Ectodermal cell (in vitro differentiated cells): ENCODE measurements around the gene CHIC1.
"Not testable (repeated sequence)": the region's sequence is repeated elsewhere in the genome, so short reads cannot be mapped to it uniquely, and the experiment has no call there.

Source experiments
- H3K27ac ChIP-seq: 2 replicates; pipeline ENCODE4 v1.7.0; 2013; ENCODE audit warnings: mild to moderate bottlenecking, low read depth, low read length; ENCODE audit not compliant: insufficient read depth, poor library complexity, severe bottlenecking
- H3K27me3 ChIP-seq: 2 replicates; pipeline ENCODE4 v1.7.0; 2013; ENCODE audit warnings: mild to moderate bottlenecking, low read length; ENCODE audit not compliant: insufficient read depth, control insufficient read depth, poor library complexity, severe bottlenecking
- H3K36me3 ChIP-seq: one replicate; pipeline ENCODE4 v1.7.0; 2013; ENCODE audit warnings: low read length; ENCODE audit not compliant: control insufficient read depth, insufficient read depth
- H3K4me1 ChIP-seq: one replicate; pipeline ENCODE4 v1.7.0; 2013; ENCODE audit warnings: low read length; ENCODE audit not compliant: control insufficient read depth, insufficient read depth
- H3K4me3 ChIP-seq: 2 replicates; pipeline ENCODE4 v1.7.0; 2013; ENCODE audit warnings: low read depth, low read length, control low read depth; ENCODE audit not compliant: insufficient read depth
- H3K9me3 ChIP-seq: 2 replicates; pipeline ENCODE4 v1.7.0; 2013; ENCODE audit warnings: mild to moderate bottlenecking, low read length, moderate library complexity; ENCODE audit not compliant: control insufficient read depth
- WGBS, 2 experiments: methylation state at CpG; one replicate each; pipeline ENCODE4 v1.1.7; 2013; ENCODE audit warnings: missing lambda C conversion rate in 2 of 2; 5-methylcytosine and 5-hydroxymethylcytosine counted together

CHIC1 gene

GRCh38 chrX:73581002-73581628, 18.1 kb downstream of the CHIC1 start:
- Histone ChIP-seq H3K9me3 (no peaks in the 10 kb centered on the region), H3K4me1 (peaks cover 8% of the 10 kb centered on the region), H3K27me3 (no peaks in the 10 kb centered on the region), H3K27ac (no peak overlapping the region), H3K36me3 (no peaks in the 10 kb centered on the region), H3K4me3 (no peak overlapping the region)
- 69 to 83% methylated on average over 1 to 3 of the region's 3 CpGs for WGBS, 2 experiments

- H3K4me1 ChIP-seq, H3K36me3 ChIP-seq, H3K9me3 ChIP-seq, H3K27ac ChIP-seq, H3K4me3 ChIP-seq, H3K27me3 ChIP-seq: not testable (repeated sequence)
- 94 to 100% methylated on average over 1 of the region's 1 CpG for WGBS, 2 experiments
These were observed 34.8 kb downstream of the CHIC1 start for GRCh38 chrX:73597758-73598157.

GRCh38 chrX:73615022-73615421, 52.0 kb downstream of the CHIC1 start:
- 93 to 94% methylated on average over 3 of the region's 3 CpGs for WGBS, 2 experiments
- no peaks in the 10 kb centered on the region for H3K9me3 ChIP-seq
- no peaks in the 10 kb centered on the region for H3K27me3 ChIP-seq
- no peaks in the 10 kb centered on the region for H3K36me3 ChIP-seq
- no peak overlapping the region for H3K4me3 ChIP-seq
- H3K4me1 ChIP-seq = no peaks in the 10 kb centered on the region
- H3K27ac ChIP-seq = no peak overlapping the region

- not testable (repeated sequence) for H3K9me3 ChIP-seq, H3K4me3 ChIP-seq, H3K4me1 ChIP-seq, H3K36me3 ChIP-seq, H3K27me3 ChIP-seq, H3K27ac ChIP-seq
- WGBS, 2 experiments = 100% methylated on average over 1 of the region's 2 CpGs
These were observed 78.7 kb downstream of the CHIC1 start for GRCh38 chrX:73641669-73642068.

- H3K4me1 ChIP-seq = no peaks in the 10 kb centered on the region
- H3K27me3 ChIP-seq = no peaks in the 10 kb centered on the region
- no peak overlapping the region for H3K27ac ChIP-seq
- no peaks in the 10 kb centered on the region for H3K9me3 ChIP-seq
- 88 to 100% methylated on average over 1 of the region's 1 CpG for WGBS, 2 experiments
- no peak overlapping the region for H3K4me3 ChIP-seq
- H3K36me3 ChIP-seq = no peaks in the 10 kb centered on the region
These were observed 84.2 kb downstream of the CHIC1 start for GRCh38 chrX:73647212-73647611.

- Histone ChIP-seq H3K4me3 (no peak overlapping the region), H3K4me1 (no peaks in the 10 kb centered on the region), H3K27ac (no peak overlapping the region), H3K36me3 (no peaks in the 10 kb centered on the region), H3K9me3 (no peaks in the 10 kb centered on the region), H3K27me3 (no peaks in the 10 kb centered on the region)
These were observed 84.8 kb downstream of the CHIC1 start for GRCh38 chrX:73647632-73648322.

- H3K27me3 ChIP-seq, H3K4me1 ChIP-seq, H3K27ac ChIP-seq, H3K9me3 ChIP-seq, H3K36me3 ChIP-seq, H3K4me3 ChIP-seq: not testable (repeated sequence)
- 89 to 92% methylated on average over 1 of the region's 1 CpG for WGBS, 2 experiments
These were observed 98.3 kb downstream of the CHIC1 start for GRCh38 chrX:73661322-73661721.

GRCh38 chrX:73668779-73669178, 105.8 kb downstream of the CHIC1 start:
- H3K9me3 ChIP-seq = no peaks in the 10 kb centered on the region
- H3K27me3 ChIP-seq = no peaks in the 10 kb centered on the region
- 92 to 93% methylated on average over 5 of the region's 5 CpGs for WGBS, 2 experiments

GRCh38 chrX:73681408-73681807, 118.4 kb downstream of the CHIC1 start:
- Histone ChIP-seq H3K27me3 (no peaks in the 10 kb centered on the region), H3K27ac (no peak overlapping the region), H3K4me1 (no peaks in the 10 kb centered on the region), H3K36me3 (no peaks in the 10 kb centered on the region), H3K9me3 (no peaks in the 10 kb centered on the region), H3K4me3 (no peak overlapping the region)

More at GRCh38 chrX:73668779-73669178, 105.8 kb downstream of the CHIC1 start:
- H3K36me3 ChIP-seq = peaks cover 3% of the 10 kb centered on the region
- H3K27ac ChIP-seq = no peak overlapping the region
- no peak overlapping the region for H3K4me3 ChIP-seq
- H3K4me1 ChIP-seq = no peaks in the 10 kb centered on the region

GRCh38 chrX:73683236-73683859, 120.4 kb downstream of the CHIC1 start:
- Histone ChIP-seq H3K4me3 (no peak overlapping the region), H3K4me1 (no peaks in the 10 kb centered on the region), H3K27ac (no peak overlapping the region), H3K36me3 (no peaks in the 10 kb centered on the region), H3K27me3 (no peaks in the 10 kb centered on the region), H3K9me3 (no peaks in the 10 kb centered on the region)
- WGBS, 2 experiments = 89 to 90% methylated on average over 2 to 3 of the region's 3 CpGs
